Measurements from ENCODE around the gene PRRC2B.

PRRC2B gene

DNA sequence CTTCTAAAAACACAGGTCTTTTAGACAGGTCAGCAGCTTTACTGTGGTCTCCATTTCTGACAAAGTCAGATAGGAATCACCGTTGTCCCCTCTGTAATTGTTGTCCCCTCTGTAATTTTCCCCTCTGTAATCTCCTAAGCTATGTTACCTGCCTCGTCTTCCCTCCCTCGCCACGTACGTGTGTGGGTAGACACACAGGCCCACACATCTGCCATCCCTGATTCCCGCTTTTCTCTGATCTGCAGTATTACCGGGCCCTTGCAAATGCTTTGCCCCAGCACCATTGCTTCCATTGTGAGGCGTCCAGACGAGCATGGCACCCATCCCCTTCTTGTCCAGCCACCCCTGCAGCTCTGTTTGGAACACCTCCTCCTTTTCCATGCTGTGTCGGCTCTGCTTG, 63.9 kb downstream of the PRRC2B start:
- TF ChIP-seq, protein P1, sequence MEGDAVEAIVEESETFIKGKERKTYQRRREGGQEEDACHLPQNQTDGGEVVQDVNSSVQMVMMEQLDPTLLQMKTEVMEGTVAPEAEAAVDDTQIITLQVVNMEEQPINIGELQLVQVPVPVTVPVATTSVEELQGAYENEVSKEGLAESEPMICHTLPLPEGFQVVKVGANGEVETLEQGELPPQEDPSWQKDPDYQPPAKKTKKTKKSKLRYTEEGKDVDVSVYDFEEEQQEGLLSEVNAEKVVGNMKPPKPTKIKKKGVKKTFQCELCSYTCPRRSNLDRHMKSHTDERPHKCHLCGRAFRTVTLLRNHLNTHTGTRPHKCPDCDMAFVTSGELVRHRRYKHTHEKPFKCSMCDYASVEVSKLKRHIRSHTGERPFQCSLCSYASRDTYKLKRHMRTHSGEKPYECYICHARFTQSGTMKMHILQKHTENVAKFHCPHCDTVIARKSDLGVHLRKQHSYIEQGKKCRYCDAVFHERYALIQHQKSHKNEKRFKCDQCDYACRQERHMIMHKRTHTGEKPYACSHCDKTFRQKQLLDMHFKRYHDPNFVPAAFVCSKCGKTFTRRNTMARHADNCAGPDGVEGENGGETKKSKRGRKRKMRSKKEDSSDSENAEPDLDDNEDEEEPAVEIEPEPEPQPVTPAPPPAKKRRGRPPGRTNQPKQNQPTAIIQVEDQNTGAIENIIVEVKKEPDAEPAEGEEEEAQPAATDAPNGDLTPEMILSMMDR (IDR thresholded peaks at IDR 0.05; ENCODE audit: low read depth, low read length): no peak

DNA sequence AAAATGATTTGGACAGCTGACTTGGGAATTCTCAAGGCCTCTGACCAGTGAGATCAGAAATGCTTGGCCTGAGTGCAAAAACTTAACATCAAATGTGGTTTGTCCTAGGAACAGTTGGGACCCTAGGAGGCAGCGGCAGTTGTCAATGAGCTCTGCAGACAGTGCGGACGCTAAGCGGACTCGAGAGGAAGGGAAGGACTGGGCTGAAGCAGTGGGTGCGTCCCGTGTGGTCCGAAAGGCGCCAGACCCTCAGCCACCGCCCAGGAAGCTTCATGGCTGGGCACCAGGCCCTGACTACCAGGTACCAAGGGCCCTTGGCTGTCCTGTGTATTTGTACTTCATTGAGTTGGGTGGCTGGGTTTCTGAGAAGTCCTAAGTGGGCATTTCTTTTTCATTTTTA, 65.2 kb downstream of the PRRC2B start:
- H3K4me3 ChIP-seq (ENCODE audit: low read depth, low read length): no peak overlapping the region
- in situ Hi-C loops (cut with HindIII; ENCODE audit: low sequenced_read_pairs): no loop called here
- DNase-seq (ENCODE audit: low read depth, low spot score): no peak
- TF ChIP-seq, protein P1 (IDR thresholded peaks at IDR 0.05; ENCODE audit: low read depth, low read length): no peak

More for the DNA sequence above, 63.9 kb downstream of the PRRC2B start:
- no peak for DNase-seq (ENCODE audit: low read depth, low spot score)
- in situ Hi-C loops (cut with HindIII; ENCODE audit: low sequenced_read_pairs): no loop called here
- no peak overlapping the region for H3K4me3 ChIP-seq (ENCODE audit: low read depth, low read length)

DNA sequence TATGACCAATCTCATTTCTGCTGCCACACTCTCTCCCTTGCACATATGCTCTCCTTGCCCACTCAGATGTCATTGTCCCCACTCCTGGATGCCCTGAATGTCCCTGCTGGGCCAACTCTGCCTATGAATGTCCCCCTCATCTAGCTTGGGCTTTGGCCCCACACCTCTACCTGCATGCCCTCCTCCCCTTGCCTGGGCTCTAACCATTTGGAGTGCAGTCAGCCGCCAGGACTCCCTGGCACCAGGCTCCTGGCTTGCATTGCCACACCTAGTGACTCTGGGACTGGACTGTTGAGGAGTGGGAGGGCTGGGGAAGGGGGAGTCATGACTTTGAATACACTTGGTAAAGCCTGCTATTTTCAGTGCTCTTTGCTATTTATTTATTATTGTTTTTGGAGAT, 67.3 kb downstream of the PRRC2B start:
- in situ Hi-C loops (cut with HindIII; ENCODE audit: low sequenced_read_pairs): no loop called here
- H3K4me3 ChIP-seq (ENCODE audit: low read depth, low read length): no peak overlapping the region
- TF ChIP-seq, protein P1 (IDR thresholded peaks at IDR 0.05; ENCODE audit: low read depth, low read length): no peak
- DNase-seq (ENCODE audit: low read depth, low spot score): no peak

DNA sequence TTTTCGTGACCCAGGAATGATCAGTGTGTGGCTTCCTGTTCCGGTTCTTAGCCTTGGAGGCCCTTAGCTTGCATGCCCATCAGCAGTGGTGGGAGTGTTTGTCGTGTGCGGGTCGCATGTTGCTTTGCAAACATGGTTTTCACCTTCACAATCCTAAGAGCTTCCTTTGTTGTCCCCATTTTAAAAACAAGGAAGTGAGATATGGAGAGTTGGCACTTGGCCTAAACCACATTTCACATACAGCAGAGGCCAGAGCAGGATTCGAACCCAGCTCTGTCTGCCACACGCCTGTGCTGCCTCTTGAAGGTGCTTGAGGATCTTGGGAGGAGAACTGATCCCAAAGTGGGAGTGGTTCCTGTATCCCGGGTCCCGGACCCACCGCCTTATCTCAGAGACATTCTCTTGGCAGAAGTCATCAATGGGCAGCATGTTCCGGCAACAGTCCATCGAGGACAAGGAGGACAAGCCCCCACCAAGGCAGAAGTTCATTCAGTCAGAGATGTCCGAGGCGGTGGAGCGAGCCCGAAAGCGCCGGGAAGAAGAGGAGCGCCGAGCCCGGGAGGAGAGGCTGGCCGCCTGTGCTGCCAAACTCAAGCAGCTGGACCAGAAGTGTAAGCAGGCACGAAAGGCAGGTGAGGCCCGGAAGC, 70.6 kb downstream of the PRRC2B start:
- DNase-seq (ENCODE audit: low read depth, low spot score): no peak
- in situ Hi-C loops (cut with HindIII; ENCODE audit: low sequenced_read_pairs): no loop called here
- TF ChIP-seq, protein P1 (IDR thresholded peaks at IDR 0.05; ENCODE audit: low read depth, low read length): no peak
- no peak overlapping the region for H3K4me3 ChIP-seq (ENCODE audit: low read depth, low read length)

DNA sequence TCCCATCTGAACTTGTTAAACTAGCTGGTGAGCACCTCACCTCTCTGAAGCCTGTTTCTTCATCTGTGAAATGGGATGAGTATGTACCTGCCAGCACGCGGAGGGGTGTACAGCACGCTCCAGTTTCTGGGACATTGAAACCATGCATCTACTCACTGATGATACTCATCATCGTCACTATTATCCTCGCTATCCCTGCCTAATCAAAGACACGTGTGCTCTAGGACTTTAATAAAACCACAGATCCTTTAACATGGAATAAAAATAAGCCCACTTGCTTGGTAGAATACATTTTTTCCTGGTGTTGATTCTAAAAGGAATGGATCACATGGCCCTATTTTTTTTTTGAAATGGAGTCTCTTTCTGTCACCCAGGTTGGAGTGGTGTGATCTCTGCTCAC, 71.5 kb downstream of the PRRC2B start:
- DNase-seq (ENCODE audit: low read depth, low spot score): no peak
- TF ChIP-seq, protein P1 (IDR thresholded peaks at IDR 0.05; ENCODE audit: low read depth, low read length): no peak
- in situ Hi-C loops (cut with HindIII; ENCODE audit: low sequenced_read_pairs): no loop called here
- no peak overlapping the region for H3K4me3 ChIP-seq (ENCODE audit: low read depth, low read length)

DNA sequence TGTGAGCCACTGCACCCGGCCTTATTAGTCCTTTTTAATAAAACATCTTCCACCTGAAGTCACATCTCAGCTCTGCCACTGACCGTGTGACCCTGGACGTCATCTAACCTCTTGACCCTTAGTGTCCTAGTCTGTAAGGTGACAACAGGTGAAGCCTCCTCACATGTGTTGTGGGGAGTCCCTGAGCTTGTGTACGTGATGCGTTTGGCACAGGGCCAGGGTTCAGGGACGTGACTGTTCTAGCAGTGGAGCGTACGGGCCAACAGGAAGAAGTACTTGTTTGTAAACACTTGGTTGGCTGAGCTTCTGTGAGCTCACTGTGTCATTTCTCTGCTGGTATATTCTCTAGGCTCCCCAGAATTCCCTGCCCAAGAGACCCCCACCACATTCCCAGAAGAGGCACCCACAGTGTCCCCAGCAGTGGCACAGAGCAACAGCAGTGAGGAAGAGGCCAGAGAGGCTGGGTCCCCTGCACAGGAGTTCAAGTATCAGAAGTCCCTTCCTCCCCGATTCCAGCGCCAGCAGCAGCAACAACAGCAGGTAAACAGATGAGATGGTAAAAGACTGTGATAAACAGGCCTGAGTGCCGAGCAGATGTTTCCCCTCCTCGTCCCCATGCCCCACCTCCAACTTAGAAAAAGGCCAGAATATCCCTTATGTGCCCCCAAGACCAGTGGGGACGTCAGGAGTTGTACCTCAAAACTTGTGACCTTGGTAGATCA, 73.5 kb downstream of the PRRC2B start:
- DNase-seq (ENCODE audit: low read depth, low spot score): no peak
- TF ChIP-seq, protein P1 (IDR thresholded peaks at IDR 0.05; ENCODE audit: low read depth, low read length): no peak
- H3K4me3 ChIP-seq (ENCODE audit: low read depth, low read length): no peak overlapping the region
- in situ Hi-C loops (cut with HindIII; ENCODE audit: low sequenced_read_pairs): no loop called here

Data from astrocyte of the spinal cord (primary cell).